OCI-LY1 (cell line): Measurements from ENCODE around the gene ZNF407.
A peak's percentile ranks its signal among the peaks of the same experiment; 100 is the strongest.

Source experiments
- H2AFZ ChIP-seq: fragments of 200-600 bp; sonication (generic), shearing (Covaris generic); 2 replicates; pipeline ENCODE4 v1.6.0; 2014; ENCODE audit warnings: antibody characterized with exemption, mild to moderate bottlenecking, low read length
- H3F3A ChIP-seq: fragments of 200-600 bp; sonication (generic), shearing (Covaris generic); 2 replicates; pipeline ENCODE4 v1.6.0; 2014; ENCODE audit warnings: mild to moderate bottlenecking, antibody characterized with exemption, low read length, moderate library complexity; ENCODE audit not compliant: insufficient read depth
- H3K27ac ChIP-seq: fragments of 200-600 bp; sonication (generic); 2 replicates; pipeline ENCODE4 v1.5.1; 2014; ENCODE audit warnings: low read length, mixed run types, mild to moderate bottlenecking, low read depth; ENCODE audit not compliant: poor library complexity, severe bottlenecking
- H3K27me3 ChIP-seq: fragments of 200-600 bp; sonication (generic); 2 replicates; pipeline ENCODE4 v1.6.0; 2014; ENCODE audit warnings: antibody characterized with exemption, mild to moderate bottlenecking, low read length, moderate library complexity; ENCODE audit not compliant: insufficient read depth
- H3K36me3 ChIP-seq: fragments of 200-600 bp; sonication (generic); 2 replicates; pipeline ENCODE4 v1.6.1; 2014; ENCODE audit warnings: mild to moderate bottlenecking, antibody characterized with exemption, low read length, moderate library complexity, mixed read lengths; ENCODE audit not compliant: insufficient read depth
- H3K4me1 ChIP-seq: fragments of 200-600 bp; sonication (generic); 2 replicates; pipeline ENCODE4 v1.5.1; 2014; ENCODE audit warnings: mild to moderate bottlenecking, low read length, moderate library complexity; ENCODE audit not compliant: insufficient read depth, severe bottlenecking
- H3K4me2 ChIP-seq: fragments of 200-600 bp; sonication (generic), shearing (Covaris generic); 2 replicates; pipeline ENCODE4 v1.6.1; 2014; ENCODE audit warnings: low read length
- H3K4me3 ChIP-seq: fragments of 200-600 bp; sonication (generic); 2 replicates; pipeline ENCODE4 v1.5.1; 2014; ENCODE audit warnings: low read length, low read depth, mild to moderate bottlenecking, mixed read lengths; ENCODE audit not compliant: poor library complexity, severe bottlenecking
- H3K79me2 ChIP-seq: fragments of 200-600 bp; shearing (Covaris generic); 2 replicates; pipeline ENCODE4 v1.6.1; 2016; ENCODE audit warnings: mixed run types, low read length, mixed read lengths; ENCODE audit not compliant: insufficient read depth
- H3K9ac ChIP-seq: fragments of 200-600 bp; sonication (generic), shearing (Covaris generic); 2 replicates; pipeline ENCODE4 v1.6.1; 2014; ENCODE audit warnings: mild to moderate bottlenecking, low read length, mixed read lengths
- H3K9me2 ChIP-seq: fragments of 200-600 bp; sonication (generic), shearing (Covaris generic); 2 replicates; pipeline ENCODE4 v1.6.1; 2014; ENCODE audit warnings: low read depth, mild to moderate bottlenecking, low read length, mixed read lengths
- H3K9me3 ChIP-seq: fragments of 200-600 bp; shearing (Covaris generic); 2 replicates; pipeline ENCODE4 v1.6.1; 2014; ENCODE audit warnings: low read length, mixed read lengths
- H4K20me1 ChIP-seq: fragments of 200-600 bp; sonication (generic), shearing (Covaris generic); 2 replicates; pipeline ENCODE4 v1.6.0; 2016; ENCODE audit warnings: mild to moderate bottlenecking, low read length; ENCODE audit not compliant: insufficient read depth
- CTCF ChIP-seq: fragments of 200-600 bp; sonication (generic), shearing (Covaris generic); IDR thresholded peaks from 2 replicates; pipeline ENCODE4 v1.5.1; 2017; ENCODE audit warnings: mild to moderate bottlenecking, antibody characterized with exemption, low read length, moderate library complexity, mixed read lengths
- EZH2 ChIP-seq: fragments of 200-600 bp; sonication (generic), shearing (Covaris generic); IDR thresholded peaks from 2 replicates; pipeline ENCODE4 v1.8.0; 2017; ENCODE audit warnings: borderline replicate concordance, mixed run types, mild to moderate bottlenecking, antibody characterized with exemption, low read length, moderate library complexity, mixed read lengths

Gene ZNF407

DNA sequence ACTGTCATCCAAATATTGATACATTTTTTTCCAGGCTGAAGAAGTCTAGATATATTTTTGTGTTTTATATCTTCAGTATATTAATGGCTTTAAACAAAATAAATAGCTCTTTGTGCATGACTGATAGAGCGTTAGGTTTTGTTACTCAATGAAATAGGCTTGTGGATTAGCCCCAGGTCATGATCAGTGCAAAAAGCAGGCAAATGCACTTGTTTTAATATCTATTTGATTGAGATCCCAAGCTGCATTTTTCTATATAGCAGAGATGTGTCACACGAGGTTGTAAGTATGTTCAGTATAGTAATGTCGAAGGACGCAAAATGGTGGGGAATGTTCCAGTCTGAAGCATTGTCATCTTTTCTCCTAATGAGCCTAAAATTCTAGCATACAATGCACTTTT is 198.5 kb downstream of the ZNF407 start:
- H3K4me1 ChIP-seq = peaks cover 43% of the 10 kb centered on the region
- no peaks in the 10 kb centered on the region for H3F3A ChIP-seq
- H3K79me2 ChIP-seq = no peaks in the 10 kb centered on the region
- H3K27me3 ChIP-seq = no peaks in the 10 kb centered on the region
- no peaks in the 10 kb centered on the region for H4K20me1 ChIP-seq
- no peaks in the 10 kb centered on the region for H3K9me3 ChIP-seq
- no peak for TF ChIP-seq EZH2
- no peak for TF ChIP-seq CTCF
- H3K27ac ChIP-seq = peak overlapping the region; percentile 72
- H3K4me2 ChIP-seq = peak overlapping the region; percentile 74
- peak overlapping the region; percentile 27 for H3K4me3 ChIP-seq
- H3K9me2 ChIP-seq = no peaks in the 10 kb centered on the region
- H2AFZ ChIP-seq = no peak overlapping the region
- peak overlapping the region; percentile 33; the same call in 1 of the 2 replicates for H3K9ac ChIP-seq
- no peaks in the 10 kb centered on the region for H3K36me3 ChIP-seq

DNA sequence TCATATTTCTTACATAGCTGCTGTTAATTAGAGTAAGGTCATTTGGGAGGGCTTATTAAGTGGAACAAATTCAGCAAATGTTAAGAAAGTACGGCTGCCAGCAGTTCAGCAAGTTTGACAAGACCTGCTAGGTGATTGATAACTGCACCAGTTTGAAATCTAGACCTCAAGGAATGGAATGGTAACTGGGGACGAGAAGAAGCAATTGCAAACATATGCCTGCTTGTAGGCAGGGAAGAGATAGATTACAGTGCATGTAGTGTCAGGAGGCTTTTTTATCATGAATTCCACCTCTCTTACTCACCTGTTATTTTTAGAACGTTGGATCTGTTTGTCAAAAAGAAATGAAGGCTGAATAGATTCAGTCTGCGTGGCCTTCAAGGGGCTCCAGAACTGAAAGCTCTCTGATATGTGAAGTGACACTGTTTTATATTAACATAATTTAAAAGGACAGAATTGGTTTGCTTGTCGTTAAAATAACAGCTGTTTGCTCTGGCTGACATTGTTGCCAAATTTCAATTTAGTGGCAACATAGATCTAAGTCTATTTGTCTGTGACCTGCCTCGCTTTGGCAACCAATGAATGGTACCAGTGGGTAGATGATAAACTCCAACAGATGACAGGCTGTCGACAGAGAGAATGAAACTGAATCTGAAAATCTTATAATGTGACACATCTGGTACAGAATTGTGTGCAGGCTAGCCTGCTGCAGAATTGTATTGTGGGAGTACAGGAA is 199.3 kb downstream of the ZNF407 start:
- Histone ChIP-seq H3K27ac (peak overlapping the region; percentile 72), H2AFZ (no peak overlapping the region), H3K9me2 (no peaks in the 10 kb centered on the region), H3K36me3 (no peaks in the 10 kb centered on the region), H3K79me2 (no peaks in the 10 kb centered on the region), H4K20me1 (no peaks in the 10 kb centered on the region), H3K9me3 (no peaks in the 10 kb centered on the region), H3K4me3 (peak overlapping the region; percentile 27), H3K4me2 (peak overlapping the region; percentile 74), H3K4me1 (peaks cover 43% of the 10 kb centered on the region), H3F3A (no peaks in the 10 kb centered on the region), H3K9ac (peak overlapping the region; percentile 33), H3K27me3 (no peaks in the 10 kb centered on the region)
- TF ChIP-seq EZH2 (no peak), CTCF (no peak)

DNA sequence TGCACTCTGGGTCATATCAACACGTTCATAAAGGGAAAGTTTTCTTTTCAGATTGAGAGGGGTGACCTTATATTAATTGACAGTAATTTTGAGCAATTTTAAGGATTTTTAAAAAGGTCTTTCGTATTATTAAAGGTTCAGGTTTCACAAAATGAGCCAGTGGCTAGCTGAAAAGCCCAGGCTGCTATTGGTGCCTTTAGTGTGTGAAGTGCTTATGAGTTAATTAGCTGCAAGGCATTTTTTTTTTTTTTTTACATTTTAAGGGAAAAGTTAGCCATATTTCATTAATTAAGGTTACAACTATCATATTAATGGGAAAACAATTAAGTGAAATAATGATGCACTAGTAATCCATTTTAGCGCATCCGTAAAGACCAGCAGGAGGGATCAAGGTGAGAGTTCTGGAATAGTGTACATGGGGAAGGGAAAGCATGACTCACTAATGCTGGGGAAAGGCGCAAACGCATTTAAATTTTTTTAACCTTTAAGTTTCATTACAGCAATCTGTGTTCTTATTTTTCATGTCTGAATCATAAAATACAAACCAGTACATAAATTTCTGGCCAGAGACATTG is 200.0 kb downstream of the ZNF407 start:
- Histone ChIP-seq H3K79me2 (no peaks in the 10 kb centered on the region), H3K36me3 (no peaks in the 10 kb centered on the region), H3K27ac (peak overlapping the region; percentile 72), H3K27me3 (no peaks in the 10 kb centered on the region), H2AFZ (no peak overlapping the region), H3K9me3 (no peaks in the 10 kb centered on the region), H3K9me2 (no peaks in the 10 kb centered on the region), H3F3A (no peaks in the 10 kb centered on the region), H4K20me1 (no peaks in the 10 kb centered on the region), H3K9ac (peak overlapping the region; percentile 33; the same call in 1 of the 2 replicates), H3K4me2 (peak overlapping the region; percentile 74), H3K4me3 (peak overlapping the region; percentile 27), H3K4me1 (peaks cover 43% of the 10 kb centered on the region)
- TF ChIP-seq EZH2 = no peak
- no peak for TF ChIP-seq CTCF
